HG02623 (cell line): ENCODE results near the gene LPCAT2.
"Not testable (repeated sequence)": the region's sequence is repeated elsewhere in the genome, so short reads cannot be mapped to it uniquely, and the experiment has no call there.

Experiments used
- ATAC-seq: cut with Tn5 transposase; IDR thresholded peaks from one replicate; pipeline ENCODE4 v1.9.1; 2021; ENCODE audit warnings: moderate library complexity; ENCODE audit not compliant: unreplicated experiment

LPCAT2 gene

GRCh38 chr16:55577887-55578286 is 69.0 kb downstream of the LPCAT2 start:
- no peak for ATAC-seq

- no peak for ATAC-seq
These were observed 76.8 kb downstream of the LPCAT2 start for GRCh38 chr16:55585631-55586030.

DNA sequence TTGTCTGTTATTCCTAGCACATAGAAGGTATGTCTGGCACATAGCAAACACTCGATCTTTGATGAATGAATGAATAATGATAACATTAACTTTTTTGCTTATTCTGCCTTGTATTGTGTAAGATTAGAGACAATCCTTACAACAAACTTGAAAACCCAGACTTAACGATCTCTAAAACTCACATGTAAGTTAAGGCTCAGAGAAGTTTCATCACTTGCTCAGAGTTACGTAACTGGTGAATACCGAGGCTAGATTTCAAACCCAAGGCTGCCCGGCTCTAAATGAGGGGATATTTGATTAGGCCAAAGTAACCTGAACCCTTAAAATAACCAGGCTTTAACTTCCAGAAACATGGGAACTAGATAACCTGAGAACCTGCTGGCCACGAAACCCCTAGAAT is 79.9 kb downstream of the LPCAT2 start:
- ATAC-seq = no peak

GRCh38 chr16:55592306-55592705 is 83.4 kb downstream of the LPCAT2 start:
- no peak for ATAC-seq

DNA sequence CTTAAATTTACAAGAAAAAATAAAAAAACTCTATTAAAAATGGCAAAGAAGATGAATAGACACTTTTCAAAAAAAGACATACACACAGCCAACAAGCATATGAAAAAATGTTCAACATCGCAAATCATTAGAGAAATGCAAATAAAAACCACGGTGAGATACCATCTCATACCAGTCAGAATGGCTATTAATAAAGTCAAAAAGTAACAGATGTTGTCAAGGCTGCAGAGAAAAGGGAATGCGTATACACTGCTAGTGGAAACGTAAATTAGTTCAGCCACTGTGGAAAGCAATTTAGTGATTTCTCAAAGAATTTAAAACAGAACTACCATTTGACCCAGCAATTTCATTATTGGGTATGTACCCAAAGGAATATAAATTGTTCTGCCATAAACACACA is 89.1 kb downstream of the LPCAT2 start:
- no peak for ATAC-seq

DNA sequence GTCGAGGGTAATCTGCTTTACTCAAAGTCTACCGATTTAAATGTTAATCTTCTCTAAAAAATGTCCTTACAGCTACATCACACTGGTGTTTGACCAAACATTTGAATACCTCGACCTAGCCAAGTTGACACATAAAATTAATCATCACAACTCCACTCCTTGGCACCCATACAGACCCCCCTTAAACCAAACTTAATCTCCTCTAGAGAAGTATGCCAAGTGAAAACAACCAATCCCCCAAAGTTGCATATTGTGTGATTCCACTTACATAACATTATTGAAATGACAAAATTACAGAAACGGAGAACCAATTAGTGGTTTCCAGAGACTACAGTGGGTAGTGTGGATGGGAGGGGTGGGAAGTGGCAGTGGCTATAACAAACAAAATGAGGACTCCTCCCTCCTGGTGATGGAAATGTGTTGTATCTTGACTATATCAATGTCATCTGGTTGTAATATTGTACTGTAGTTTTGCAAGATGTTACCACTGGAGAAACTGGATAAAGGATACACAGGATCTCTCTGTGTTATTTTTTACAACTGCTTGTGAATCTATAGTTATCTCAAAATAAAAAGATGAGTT is 97.0 kb downstream of the LPCAT2 start:
- no peak for ATAC-seq

DNA sequence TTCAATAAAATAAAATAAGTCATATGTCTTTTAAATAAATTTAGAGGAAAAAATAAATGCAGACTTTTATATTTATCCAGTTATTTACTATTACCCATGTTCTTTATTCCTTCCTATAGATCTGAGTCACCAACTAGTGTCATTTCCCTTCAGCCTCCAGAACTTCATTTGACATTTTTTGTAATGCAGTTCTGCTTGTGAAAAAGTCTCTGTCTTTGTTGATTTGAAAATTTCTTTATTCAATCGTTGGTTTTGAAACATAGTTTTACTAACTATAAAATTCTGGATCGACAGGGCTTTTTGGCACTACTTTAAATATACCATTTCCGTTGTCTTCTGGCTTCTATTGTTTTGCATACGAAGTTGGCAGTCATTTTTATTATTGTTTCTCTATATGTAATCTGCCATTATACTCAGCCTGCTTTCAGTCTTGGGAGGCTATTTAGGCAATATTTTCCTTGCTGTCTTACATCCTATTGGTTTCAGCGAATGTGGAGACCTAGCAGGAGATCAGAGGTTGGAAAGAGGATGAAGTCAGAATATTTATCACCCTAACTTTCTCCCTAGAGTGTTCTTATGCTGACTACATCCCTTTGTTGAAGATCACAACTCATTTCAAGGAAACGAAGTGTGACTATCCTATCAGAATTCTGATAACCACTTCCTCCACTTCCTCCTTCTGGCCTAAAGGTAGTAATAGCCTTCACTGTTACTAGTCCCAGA is 104.9 kb downstream of the LPCAT2 start:
- ATAC-seq = no peak

DNA sequence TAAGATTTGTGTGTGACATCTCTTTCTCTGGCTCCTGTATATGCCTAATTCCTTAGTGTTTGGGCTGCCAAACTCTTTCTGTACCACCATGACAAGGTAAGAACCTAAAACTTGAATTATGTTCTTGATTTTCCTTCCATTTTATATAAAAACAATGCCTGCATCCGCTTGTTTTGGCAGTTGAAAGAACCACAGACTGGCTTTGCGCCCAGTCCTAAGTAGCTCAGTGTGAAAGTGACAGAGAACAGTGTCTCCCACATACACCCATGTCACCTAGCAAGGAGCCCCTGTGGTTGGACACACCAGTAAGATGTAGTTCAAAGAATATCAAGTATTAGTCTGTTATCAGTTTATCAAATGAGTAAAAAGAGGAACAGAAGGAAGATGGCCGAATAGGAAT is 106.2 kb downstream of the LPCAT2 start:
- no peak for ATAC-seq

DNA sequence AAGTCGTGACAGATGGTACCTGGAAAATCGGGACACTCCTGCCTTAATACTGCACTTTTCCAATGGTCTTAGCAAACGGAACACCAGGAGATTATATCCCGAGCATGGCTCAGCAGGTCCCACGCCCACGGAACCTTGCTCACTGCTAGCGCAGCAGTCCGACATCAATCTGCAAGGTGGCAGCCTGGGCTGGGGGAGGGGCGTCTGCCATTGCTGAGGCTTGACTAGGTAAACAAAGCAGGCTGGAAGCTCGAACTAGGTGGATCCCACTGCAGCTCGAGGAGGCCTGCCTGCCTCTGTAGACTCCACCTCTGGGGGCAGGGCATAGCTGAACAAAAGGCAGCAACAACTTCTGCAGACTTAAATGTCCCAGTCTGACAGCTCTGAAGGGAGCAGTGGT is 106.8 kb downstream of the LPCAT2 start:
- ATAC-seq = not testable (repeated sequence)

DNA sequence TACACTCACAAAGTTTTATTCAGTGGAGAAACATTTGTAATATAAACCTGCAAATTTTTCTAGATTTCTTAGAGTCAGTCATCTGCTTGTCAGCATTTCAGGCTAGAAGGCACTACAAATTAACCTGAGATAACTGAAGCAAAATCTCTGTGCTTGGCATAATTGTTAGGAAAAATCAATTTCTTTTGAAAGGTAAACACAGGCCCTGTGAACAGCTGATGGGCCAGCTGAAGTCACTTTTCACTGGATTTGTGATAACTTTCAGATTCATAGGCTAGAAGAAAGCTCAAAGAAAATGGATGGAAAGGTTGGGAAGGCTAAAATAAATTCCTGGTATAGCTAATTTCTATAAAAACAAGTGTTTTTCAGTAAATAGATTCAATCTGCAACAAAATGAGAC is 112.9 kb downstream of the LPCAT2 start:
- no peak for ATAC-seq

DNA sequence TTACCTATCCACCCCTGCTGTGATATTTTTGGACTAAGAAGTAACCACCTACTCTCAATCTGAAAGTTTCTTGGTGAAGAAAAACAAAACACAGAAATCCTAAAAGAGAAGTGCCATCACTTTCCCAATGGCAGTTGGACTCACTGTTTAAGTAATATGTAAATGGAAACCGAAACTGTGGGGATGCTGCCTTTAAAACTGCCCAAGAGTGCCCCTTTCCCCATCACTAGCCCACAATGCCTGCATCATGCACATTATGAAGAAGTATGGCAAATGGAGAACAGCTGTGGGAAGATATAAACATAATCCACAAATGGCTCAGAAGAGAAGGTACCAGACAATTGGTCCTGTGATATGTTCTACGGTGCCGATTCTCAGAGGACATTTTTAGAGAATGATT is 113.4 kb downstream of the LPCAT2 start:
- no peak for ATAC-seq

GRCh38 chr16:55622930-55623561 is 114.2 kb downstream of the LPCAT2 start:
- ATAC-seq = no peak

DNA sequence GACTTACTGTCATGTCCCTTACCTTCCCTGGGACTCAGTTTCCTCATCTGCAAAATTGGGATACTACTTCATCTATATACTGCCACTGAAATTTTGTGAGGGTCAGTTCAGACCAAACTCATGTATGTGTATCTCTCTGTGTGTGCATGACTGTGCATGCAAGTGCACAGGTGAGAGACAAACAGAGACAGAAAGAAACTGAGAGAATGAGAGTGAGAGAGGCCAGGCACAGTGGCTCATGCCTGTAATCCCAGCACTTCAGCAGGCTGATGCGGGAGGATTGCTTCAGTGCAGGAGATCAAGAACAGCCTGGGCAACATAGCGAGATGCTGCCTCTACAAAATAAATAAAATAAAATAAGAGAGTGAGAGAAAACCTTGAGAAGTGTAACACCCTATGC is 114.8 kb downstream of the LPCAT2 start:
- ATAC-seq = no peak

- no peak for ATAC-seq
These were observed 115.8 kb downstream of the LPCAT2 start for GRCh38 chr16:55624696-55625095.

- ATAC-seq = no peak
These were observed 117.0 kb downstream of the LPCAT2 start for GRCh38 chr16:55625843-55626242.

- ATAC-seq = no peak
These were observed 119.6 kb downstream of the LPCAT2 start for GRCh38 chr16:55628306-55628968.

- ATAC-seq = no peak
These were observed 121.9 kb downstream of the LPCAT2 start for GRCh38 chr16:55630774-55631173.

- no peak for ATAC-seq
These were observed 123.4 kb downstream of the LPCAT2 start for GRCh38 chr16:55632259-55632658.

DNA sequence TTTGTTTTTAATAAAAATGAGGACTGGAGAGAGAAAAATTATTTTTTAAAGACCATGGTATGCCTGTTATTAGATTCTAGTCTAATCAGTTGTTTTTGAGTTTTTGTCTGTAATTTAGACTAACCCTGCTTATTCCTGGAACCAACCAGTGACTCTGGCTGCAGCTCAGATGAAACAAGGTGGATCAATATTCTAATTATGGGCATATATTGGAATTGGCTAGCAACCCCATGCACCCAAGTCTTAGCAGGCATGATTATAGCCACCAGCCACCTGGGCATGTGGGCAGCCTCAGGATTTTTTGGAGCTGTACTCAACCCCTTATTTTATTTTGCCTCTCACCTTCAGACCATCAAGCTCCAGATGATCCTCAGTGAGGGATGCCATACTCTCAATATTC is 125.3 kb downstream of the LPCAT2 start:
- no peak for ATAC-seq
